Spinal cord (tissue), 10 donors: Measurements from ENCODE around the gene KLHDC9. TPM values are rescaled to one million over a fixed set of nuclear protein-coding genes. Genes with fewer than 3 reads are reported as not detected.
"Not testable (repeated sequence)": the region's sequence is repeated elsewhere in the genome, so short reads cannot be mapped to it uniquely, and the experiment has no call there.

Experiments used
- DNase-seq, 6 donors: peaks; one replicate each; pipeline versions ENCODE4 v3.0.0 to v3.0.0-alpha.2; 2013 to 2015; ENCODE audit warnings: low spot score in 6 of 6, low read depth in 4 of 6
- H3K27ac ChIP-seq: one replicate; pipeline ENCODE4 v1.5.1; 2013; ENCODE audit warnings: low read depth, low read length, control low read depth
- H3K27me3 ChIP-seq: one replicate; pipeline ENCODE4 v1.6.1; 2013; ENCODE audit warnings: low read length; ENCODE audit not compliant: control insufficient read depth, insufficient read depth
- H3K36me3 ChIP-seq: one replicate; pipeline ENCODE4 v1.6.1; 2013; ENCODE audit warnings: low read length; ENCODE audit not compliant: control insufficient read depth, insufficient read depth
- H3K4me1 ChIP-seq: one replicate; pipeline ENCODE4 v1.6.1; 2013; ENCODE audit warnings: low read length; ENCODE audit not compliant: control insufficient read depth, insufficient read depth
- H3K4me3 ChIP-seq: one replicate; pipeline ENCODE4 v1.5.1; 2013; ENCODE audit warnings: low read depth, low read length, control low read depth
- H3K9me3 ChIP-seq: one replicate; pipeline ENCODE4 v1.6.1; 2013; ENCODE audit warnings: low read length; ENCODE audit not compliant: control insufficient read depth, insufficient read depth
- WGBS: methylation state at CpG from one replicate; pipeline ENCODE4 v1.1.5; 2013; ENCODE audit warnings: missing lambda C conversion rate; ENCODE audit not compliant: insufficient coverage; 5-methylcytosine and 5-hydroxymethylcytosine counted together
- polyA plus RNA-seq, 2 donors: library from polyadenylated mRNA; unstranded; fragments of 120-200 nt; gene quantifications; one replicate each; pipeline ENCODE4 v1.2.1, GENCODE V29; 2013; ENCODE audit not compliant: insufficient read length in 2 of 2
- total RNA-seq, 2 donors: library from RNA; depleted of rRNA in 1 of 2; stranded (reverse); fragments of 120-200 nt in 1 of 2; fragments of >200 nt in 1 of 2; gene quantifications; one replicate each; pipeline versions ENCODE4 v1.2.3 to v1.2.4, GENCODE V29; 2013 to 2014
- donor health status: healthy.

The KLHDC9 gene
- total and polyA plus RNA-seq, 4 donors = 10.0 to 27.7 (median 24.2) TPM

DNA sequence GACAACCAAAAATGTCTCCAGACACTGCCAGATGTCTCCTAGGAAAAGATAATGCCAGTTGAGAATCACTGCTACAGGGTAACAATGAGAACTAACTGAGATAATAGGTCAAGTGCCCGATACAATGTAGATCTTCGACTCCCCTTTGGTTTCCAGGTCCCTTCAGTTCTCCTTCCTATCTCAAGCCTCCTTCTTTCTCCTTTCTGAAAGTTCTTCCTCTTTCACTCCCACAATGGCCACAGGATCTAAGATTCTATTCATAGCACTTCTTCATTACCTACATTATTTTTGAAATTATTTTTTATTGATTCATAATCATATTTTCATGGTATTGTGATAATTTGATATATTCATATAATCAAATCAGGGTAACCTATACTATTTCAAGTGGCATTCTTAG, 13.4 kb downstream of the KLHDC9 start:
- WGBS = 94% methylated on average over 2 of the region's 2 CpGs

DNA sequence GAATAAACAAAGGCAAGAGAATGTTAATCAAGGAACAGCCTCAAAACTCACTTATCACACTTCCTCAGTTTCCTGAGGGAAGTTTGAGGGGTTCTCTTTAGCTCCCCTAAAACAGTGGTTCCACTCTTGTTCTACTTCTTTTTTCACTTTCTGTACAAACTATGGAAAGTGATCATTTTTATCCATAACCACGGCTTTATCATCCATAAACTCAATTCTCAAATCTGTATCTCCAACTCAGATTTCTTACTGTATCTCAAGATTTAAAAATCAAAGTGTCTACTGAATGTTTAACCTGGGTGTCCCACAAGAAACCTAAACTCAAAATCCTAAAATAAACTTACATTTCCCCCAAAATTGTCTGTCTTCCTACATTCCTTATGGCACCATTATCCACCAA, 15.8 kb downstream of the KLHDC9 start:
- 100% methylated on average over 1 of the region's 1 CpG for WGBS
- no peak for DNase-seq
- Histone ChIP-seq H3K4me1 (peaks cover 16% of the 10 kb centered on the region), H3K4me3 (no peak overlapping the region), H3K27ac (no peak overlapping the region), H3K27me3 (no peaks in the 10 kb centered on the region), H3K36me3 (peaks cover 10% of the 10 kb centered on the region), H3K9me3 (no peaks in the 10 kb centered on the region)

More for the DNA sequence above, 13.4 kb downstream of the KLHDC9 start:
- peaks cover 6% of the 10 kb centered on the region for H3K4me1 ChIP-seq
- no peak for DNase-seq
- H3K27ac ChIP-seq = no peak overlapping the region
- no peaks in the 10 kb centered on the region for H3K27me3 ChIP-seq
- no peaks in the 10 kb centered on the region for H3K9me3 ChIP-seq
- no peak overlapping the region for H3K4me3 ChIP-seq
- H3K36me3 ChIP-seq = peaks cover 10% of the 10 kb centered on the region

DNA sequence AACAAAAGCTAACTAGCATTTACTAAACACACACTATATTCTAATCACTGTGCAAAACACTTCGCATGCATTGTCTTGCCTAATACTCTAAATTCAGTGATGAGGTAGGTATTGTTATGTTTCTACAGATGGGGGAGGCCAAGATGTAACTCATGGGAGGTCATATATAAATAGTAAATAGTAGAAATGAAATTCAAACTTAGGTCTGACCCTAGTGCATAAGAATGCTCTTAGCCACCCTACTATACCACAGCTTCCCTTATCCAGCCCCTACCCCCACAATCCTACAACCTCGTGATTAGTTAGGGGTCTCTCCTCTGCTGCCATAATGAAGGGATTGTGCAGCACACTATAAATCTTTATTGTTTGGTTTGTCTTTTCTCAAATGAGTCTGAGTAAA, 16.4 kb downstream of the KLHDC9 start:
- WGBS = no CpG with 5 or more reads among the region's 2 CpGs

DNA sequence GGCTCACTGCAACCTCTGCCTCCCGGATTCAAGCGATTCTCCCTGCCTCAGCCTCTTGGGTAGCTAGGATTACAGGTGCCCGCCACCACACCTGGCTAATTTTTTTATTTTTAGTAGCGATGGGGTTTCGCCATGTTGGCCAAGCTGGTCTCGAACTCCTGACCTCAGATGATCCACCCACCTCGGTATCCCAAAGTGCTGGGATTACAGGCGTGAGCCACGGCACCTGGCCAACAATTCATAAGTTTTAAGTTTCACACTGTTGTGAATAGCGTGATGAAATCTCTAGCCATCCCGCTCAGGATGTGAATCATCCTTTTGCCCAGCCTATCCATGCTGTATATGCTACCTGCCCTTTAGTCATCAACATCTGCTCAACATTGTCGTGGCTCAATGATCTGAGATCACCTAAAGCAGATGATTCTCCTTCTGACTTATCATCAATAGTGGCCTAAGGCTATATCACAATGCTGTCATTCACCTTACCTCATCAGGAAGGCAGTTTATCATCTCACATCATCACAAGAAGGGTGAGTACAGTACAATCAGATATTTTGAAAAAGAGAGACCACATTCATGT, 17.1 kb downstream of the KLHDC9 start:
- Histone ChIP-seq H3K4me1 (peaks cover 25% of the 10 kb centered on the region), H3K27ac (no peak overlapping the region)

More for the DNA sequence above, 16.4 kb downstream of the KLHDC9 start:
- Histone ChIP-seq H3K9me3 (no peaks in the 10 kb centered on the region), H3K4me1 (peaks cover 23% of the 10 kb centered on the region), H3K36me3 (peaks cover 9% of the 10 kb centered on the region), H3K4me3 (no peak overlapping the region), H3K27me3 (no peaks in the 10 kb centered on the region), H3K27ac (no peak overlapping the region)
- no peak for DNase-seq

DNA sequence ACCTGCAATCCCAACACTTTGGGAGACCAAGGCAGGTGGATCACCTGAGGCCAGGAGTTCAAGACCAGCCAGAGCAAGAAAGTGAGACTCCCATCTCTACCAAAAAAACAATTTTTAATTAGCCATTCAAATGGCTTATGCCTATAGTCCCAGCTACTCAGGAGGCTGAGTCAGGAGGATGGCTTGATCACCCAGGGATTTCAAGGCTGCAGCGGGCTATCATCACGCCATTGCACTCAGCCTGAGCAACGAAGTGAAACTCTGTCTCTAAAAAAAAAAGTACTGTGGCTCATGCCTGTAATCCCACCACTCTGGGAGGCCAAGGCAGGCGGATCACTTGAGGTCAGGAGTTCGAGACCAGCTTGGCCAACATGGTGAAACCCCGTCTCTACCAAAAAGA, 17.8 kb downstream of the KLHDC9 start:
- H3K27ac ChIP-seq, DNase-seq, H3K9me3 ChIP-seq, H3K27me3 ChIP-seq, H3K4me3 ChIP-seq: not testable (repeated sequence)
- Histone ChIP-seq H3K36me3 (peaks cover 12% of the 10 kb centered on the region), H3K4me1 (peaks cover 25% of the 10 kb centered on the region)
- WGBS = 86% methylated on average over 4 of the region's 6 CpGs

More for the DNA sequence above, 17.1 kb downstream of the KLHDC9 start:
- Histone ChIP-seq H3K4me3 (no peak overlapping the region), H3K36me3 (peaks cover 6% of the 10 kb centered on the region), H3K9me3 (no peaks in the 10 kb centered on the region), H3K27me3 (no peaks in the 10 kb centered on the region)
- DNase-seq = no peak
- WGBS = 96% methylated on average over 12 of the region's 12 CpGs

DNA sequence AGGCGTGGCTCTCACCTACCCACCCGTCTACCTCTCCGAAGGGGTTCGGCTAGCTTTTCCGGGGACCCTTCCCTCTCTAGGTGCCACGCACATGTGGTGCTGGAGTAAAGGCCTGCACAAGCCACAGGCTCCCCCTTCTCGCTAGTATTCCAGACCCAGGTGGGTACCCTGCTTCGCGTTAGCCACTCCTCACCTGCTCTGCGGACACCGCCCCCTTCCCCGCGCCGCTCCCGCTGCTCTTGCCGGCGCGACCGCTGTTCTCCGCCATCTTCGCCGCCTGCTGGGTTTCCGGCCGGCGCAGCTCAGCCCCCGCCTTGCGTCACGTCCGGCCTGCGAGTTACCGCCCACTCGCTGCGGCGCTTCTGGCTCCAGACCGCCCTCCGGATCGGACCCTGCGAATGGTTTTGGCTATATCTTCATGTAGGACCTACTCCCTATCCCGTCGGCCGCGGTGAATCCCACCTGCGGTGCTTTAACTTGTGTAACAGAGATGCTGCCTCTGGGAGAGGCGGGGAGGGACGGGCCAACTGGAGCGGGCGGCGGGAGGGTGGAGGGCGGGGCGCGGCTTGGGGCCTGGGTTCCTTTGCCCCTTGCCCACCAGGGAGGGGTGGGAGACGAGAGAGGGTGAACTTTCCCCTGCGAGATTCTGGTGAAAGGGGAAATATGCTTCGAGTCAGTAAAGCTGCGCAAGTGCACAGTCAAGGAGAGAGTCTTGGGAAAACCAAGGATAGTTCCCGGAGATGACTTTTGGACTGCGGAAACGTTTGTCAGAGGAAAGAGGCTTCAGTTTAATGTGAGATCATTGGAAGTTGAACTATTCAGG, 19.8 kb downstream of the KLHDC9 start, which contains the start of the genes NIT1 and PFDN2:
NIT1 (plus strand) TSS at position 347 of the 823 bp plus-strand sequence; CDS start at position 419, 72 bp downstream.
PFDN2 (minus strand) TSS at position 279 of the 823 bp plus-strand sequence; CDS start at position 268, 11 bp downstream.
- peak; percentile 71 to 95 (median 80) for DNase-seq
- H3K4me1 ChIP-seq = peaks cover 25% of the 10 kb centered on the region
- H3K36me3 ChIP-seq = peaks cover 31% of the 10 kb centered on the region
- H3K27ac ChIP-seq = peak within 1 kb of the TSS; percentile 88
- no peaks in the 10 kb centered on the region for H3K27me3 ChIP-seq
- WGBS = 0% methylated on average over 55 of the region's 58 CpGs
- H3K9me3 ChIP-seq = no peaks in the 10 kb centered on the region
- H3K4me3 ChIP-seq = peak within 1 kb of the TSS; percentile 73

DNA sequence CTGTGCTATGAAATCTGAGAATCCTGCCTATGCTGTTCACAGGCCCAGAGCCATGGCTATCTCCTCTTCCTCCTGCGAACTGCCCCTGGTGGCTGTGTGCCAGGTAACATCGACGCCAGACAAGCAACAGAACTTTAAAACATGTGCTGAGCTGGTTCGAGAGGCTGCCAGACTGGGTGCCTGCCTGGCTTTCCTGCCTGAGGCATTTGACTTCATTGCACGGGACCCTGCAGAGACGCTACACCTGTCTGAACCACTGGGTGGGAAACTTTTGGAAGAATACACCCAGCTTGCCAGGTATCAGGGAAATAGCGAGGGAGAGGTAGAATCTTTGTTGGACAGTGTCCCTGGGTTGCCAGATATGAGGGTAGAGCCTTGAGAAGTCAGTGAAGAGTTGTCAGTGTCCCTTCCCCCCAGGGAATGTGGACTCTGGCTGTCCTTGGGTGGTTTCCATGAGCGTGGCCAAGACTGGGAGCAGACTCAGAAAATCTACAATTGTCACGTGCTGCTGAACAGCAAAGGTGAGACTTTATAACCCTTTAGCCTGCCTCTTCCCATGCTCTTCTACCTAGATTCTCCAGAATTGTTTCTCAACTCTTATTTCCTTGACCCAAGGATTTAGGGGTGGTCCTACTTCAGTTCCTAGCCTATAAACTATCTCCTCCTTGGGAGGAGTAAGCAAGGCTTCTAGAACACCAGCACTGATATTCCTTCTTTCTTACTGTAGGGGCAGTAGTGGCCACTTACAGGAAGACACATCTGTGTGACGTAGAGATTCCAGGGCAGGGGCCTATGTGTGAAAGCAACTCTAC, 21.1 kb downstream of the KLHDC9 start:
- H3K9me3 ChIP-seq = no peaks in the 10 kb centered on the region
- peaks cover 44% of the 10 kb centered on the region for H3K36me3 ChIP-seq
- WGBS = 54% methylated on average over 9 of the region's 10 CpGs
- peaks cover 25% of the 10 kb centered on the region for H3K4me1 ChIP-seq
- peak overlapping the region; percentile 73 for H3K4me3 ChIP-seq
- DNase-seq = peak in 3 of 6 donors; percentile 15 to 83 (median 57)
- peak overlapping the region; percentile 49 for H3K27ac ChIP-seq
- H3K27me3 ChIP-seq = no peaks in the 10 kb centered on the region

DNA sequence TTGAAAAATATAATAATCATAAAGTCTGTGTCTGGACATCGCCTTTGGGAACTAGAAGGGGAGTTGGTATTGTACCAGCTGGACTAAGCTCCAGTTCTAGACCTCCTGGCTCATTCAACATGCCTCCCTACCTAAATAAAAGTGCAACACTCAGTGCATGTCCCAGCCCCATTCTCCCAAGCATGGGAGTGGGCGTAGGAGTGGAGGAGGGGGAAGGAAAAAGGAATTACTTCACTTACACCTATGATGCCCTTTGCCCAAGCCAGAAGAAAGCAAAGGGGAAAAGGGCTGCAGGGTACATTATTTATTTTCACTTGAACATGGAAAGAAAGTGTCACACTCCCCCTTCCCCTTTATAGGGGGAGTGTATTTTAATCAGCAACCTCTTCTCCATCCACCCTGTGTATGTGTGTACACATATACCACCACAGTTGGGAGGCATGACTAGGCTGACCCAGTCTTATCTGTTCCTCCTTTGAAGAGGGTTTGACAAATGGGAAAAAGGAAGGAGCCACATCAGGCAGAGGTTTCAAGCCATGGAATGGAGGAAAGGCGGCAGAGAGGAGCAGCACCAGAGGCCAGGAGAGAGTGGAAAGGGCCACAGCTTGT, 23.0 kb downstream of the KLHDC9 start:
- Histone ChIP-seq H3K36me3 (peaks cover 52% of the 10 kb centered on the region), H3K27me3 (no peaks in the 10 kb centered on the region), H3K9me3 (no peaks in the 10 kb centered on the region), H3K4me1 (peaks cover 23% of the 10 kb centered on the region), H3K27ac (no peak overlapping the region), H3K4me3 (no peak overlapping the region)
- DNase-seq = no peak
- no CpG with 5 or more reads among the region's 3 CpGs for WGBS

DNA sequence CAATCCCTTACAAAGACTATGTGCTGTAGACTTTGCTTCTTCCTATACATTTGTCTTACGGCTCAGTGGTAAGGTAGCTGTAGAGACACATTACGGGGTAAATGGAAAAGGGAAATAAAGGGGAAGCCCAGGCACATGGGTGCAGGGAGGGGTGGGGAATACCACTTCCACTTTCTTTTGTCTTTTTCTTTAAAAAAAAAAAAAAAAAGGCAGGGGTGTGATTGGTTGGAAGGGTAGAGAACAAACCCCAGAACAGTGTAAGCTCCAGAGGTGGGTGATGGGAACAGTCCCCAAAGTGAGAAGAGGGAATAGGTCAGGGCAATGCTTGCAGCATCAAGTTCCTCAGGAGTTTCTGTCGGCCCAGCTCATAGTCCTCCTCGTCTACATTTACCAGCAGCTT, 23.7 kb downstream of the KLHDC9 start:
- no peak overlapping the region for H3K27ac ChIP-seq
- H3K36me3 ChIP-seq = peaks cover 50% of the 10 kb centered on the region
- H3K9me3 ChIP-seq = no peaks in the 10 kb centered on the region
- no peak for DNase-seq
- no peak overlapping the region for H3K4me3 ChIP-seq
- no peaks in the 10 kb centered on the region for H3K27me3 ChIP-seq
- WGBS = 70% methylated on average over 2 of the region's 4 CpGs
- H3K4me1 ChIP-seq = peaks cover 17% of the 10 kb centered on the region
